Esophagus (tissue), 2 donors: ENCODE measurements around the gene SCAMP3. TPM values are rescaled to one million over a fixed set of nuclear protein-coding genes. Genes with fewer than 3 reads are reported as not detected.
"Not testable (repeated sequence)": the region's sequence is repeated elsewhere in the genome, so short reads cannot be mapped to it uniquely, and the experiment has no call there.

Source experiments
- H3K27ac ChIP-seq, 2 donors: one replicate each; pipeline ENCODE4 v1.5.1; 2013; ENCODE audit warnings: low read depth in 2 of 2, mild to moderate bottlenecking in 2 of 2, inconsistent platforms in 1 of 2, low read length in 1 of 2, moderate library complexity in 1 of 2
- H3K27me3 ChIP-seq, 2 donors: one replicate each; pipeline ENCODE4 v1.6.1; 2013; ENCODE audit warnings: low read length in 2 of 2, control low read depth in 1 of 2, mild to moderate bottlenecking in 1 of 2; ENCODE audit not compliant: insufficient read depth in 2 of 2, control insufficient read depth in 1 of 2
- H3K36me3 ChIP-seq, 2 donors: one replicate each; pipeline ENCODE4 v1.6.1; 2013; ENCODE audit warnings: low read length in 1 of 2; ENCODE audit not compliant: control insufficient read depth in 2 of 2, insufficient read depth in 2 of 2
- H3K4me1 ChIP-seq, 2 donors: one replicate each; pipeline ENCODE4 v1.6.1; 2013; ENCODE audit warnings: low read length in 1 of 2; ENCODE audit not compliant: control insufficient read depth in 2 of 2, insufficient read depth in 2 of 2
- H3K4me3 ChIP-seq, 2 donors: one replicate each; pipeline ENCODE4 v1.5.1; 2013; ENCODE audit warnings: low read length in 2 of 2, mild to moderate bottlenecking in 2 of 2, low read depth in 1 of 2, moderate library complexity in 1 of 2
- H3K9me3 ChIP-seq, 2 donors: one replicate each; pipeline ENCODE4 v1.6.1; 2013; ENCODE audit warnings: mild to moderate bottlenecking in 2 of 2, low read depth in 1 of 2, low read length in 1 of 2, moderate library complexity in 1 of 2; ENCODE audit not compliant: control insufficient read depth in 2 of 2, insufficient read depth in 1 of 2
- WGBS, 2 donors: extraction: QIAGEN DNeasy Blood & Tissue Kit; methylation state at CpG; one replicate each; pipeline ENCODE4 v1.1.7; 2013; 5-methylcytosine and 5-hydroxymethylcytosine counted together
- polyA plus RNA-seq, 2 donors: library from polyadenylated mRNA; stranded (reverse); fragments of 200-250 nt; gene quantifications; one replicate each; pipeline ENCODE4 v1.2.3, GENCODE V29; 2013
- donor health status: healthy with polysubstance abuse.
- donor health status: Bipolar disorder and iron deficiency.

The SCAMP3 gene
- polyA plus RNA-seq, 2 donors = 20.2 to 47.3 TPM

DNA sequence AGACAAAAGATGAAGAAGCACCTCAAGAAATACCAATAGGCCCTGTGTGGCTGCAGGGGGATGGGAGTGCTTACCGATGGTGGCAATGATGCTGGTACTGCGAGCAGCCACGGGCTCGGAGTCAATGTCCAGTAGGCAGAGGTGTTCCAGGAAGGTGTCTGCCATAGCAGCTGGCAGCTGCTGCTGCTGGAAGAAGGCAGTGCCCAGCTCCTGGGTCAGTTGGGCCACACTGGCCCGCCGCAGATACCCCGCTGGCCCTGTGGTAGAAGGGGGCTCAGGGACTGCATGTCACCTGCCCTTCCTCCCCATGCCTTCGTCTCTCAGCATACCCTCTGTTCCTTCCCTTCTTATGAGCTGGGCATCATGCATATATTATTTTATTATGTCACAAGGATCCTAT lies 37.9 kb upstream of the SCAMP3 start:
- H3K9me3 ChIP-seq = no peaks in the 10 kb centered on the region
- H3K36me3 ChIP-seq = no peaks in the 10 kb centered on the region
- no peaks in the 10 kb centered on the region for H3K27me3 ChIP-seq
- no peak overlapping the region for H3K4me3 ChIP-seq
- H3K27ac ChIP-seq = no peak overlapping the region
- WGBS, 2 donors = 92 to 94% methylated on average over 8 of the region's 8 CpGs
- peaks cover 2 to 8% of the 10 kb centered on the region in 2 donors for H3K4me1 ChIP-seq

DNA sequence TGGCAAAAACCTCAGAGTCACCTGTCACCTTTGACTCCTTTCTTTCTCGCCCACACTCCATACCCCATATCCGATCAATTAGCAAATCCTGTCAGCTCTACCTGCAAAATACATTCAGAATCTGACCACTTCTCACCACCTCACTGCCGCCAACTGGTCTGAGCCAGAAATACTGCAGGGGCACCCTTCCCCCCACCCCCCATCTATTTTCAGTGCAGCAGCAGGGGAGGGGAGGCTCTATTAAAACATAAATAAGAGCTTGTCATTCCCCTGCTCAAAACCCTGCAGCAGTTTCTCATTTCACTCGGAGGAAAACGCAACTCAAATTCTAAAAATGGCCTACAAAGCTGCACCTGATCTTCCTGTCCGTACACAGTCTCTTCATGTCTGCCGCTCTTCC lies 35.2 kb upstream of the SCAMP3 start:
- Histone ChIP-seq H3K27ac (no peak overlapping the region), H3K4me1 (peaks cover 2 to 8% of the 10 kb centered on the region in 2 donors), H3K9me3 (no peaks in the 10 kb centered on the region), H3K27me3 (no peaks in the 10 kb centered on the region), H3K4me3 (no peak overlapping the region), H3K36me3 (no peaks in the 10 kb centered on the region)
- 77 to 82% methylated on average over 7 of the region's 7 CpGs for WGBS, 2 donors

DNA sequence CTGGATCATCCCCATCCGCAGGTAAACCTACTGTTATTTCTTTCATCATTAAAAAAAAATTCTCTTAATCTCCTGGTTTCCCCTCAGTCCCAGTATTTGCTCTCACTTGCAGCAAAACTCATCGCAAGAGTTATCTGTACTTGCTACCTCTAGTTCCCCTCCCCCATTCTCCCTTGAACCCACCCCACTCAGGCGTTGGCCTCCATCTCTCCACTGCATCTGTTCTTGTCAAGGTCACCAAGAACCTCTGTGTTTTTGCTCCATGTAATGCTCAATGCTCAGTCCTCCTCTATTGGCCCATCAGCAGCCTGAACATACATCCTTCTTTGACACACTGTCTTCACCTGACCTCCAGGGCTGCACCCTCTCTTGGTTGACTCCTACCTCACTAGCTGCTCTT lies 34.5 kb upstream of the SCAMP3 start:
- H3K27ac ChIP-seq = no peak overlapping the region
- no peaks in the 10 kb centered on the region for H3K9me3 ChIP-seq
- no peak overlapping the region for H3K4me3 ChIP-seq
- no peaks in the 10 kb centered on the region for H3K27me3 ChIP-seq
- WGBS, 2 donors = 86 to 89% methylated on average over 3 of the region's 3 CpGs
- H3K4me1 ChIP-seq = peaks cover 2 to 8% of the 10 kb centered on the region in 2 donors
- no peaks in the 10 kb centered on the region for H3K36me3 ChIP-seq

DNA sequence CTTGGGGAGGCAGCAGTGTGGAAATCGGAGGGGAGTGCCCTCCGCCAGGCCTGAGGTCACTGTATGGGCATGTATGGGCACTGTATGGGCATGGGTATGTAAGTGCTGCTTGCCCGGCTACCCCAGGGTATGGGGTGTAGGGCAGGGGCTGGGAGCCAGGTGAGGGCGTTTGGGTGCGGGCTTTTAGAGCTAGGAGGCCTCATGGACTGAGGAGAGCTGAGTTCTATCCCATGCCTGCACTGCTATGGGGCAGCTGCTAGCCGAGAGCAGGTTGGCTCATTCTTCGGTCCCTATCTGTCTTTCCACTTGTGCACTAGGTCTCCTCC lies 33.7 kb upstream of the SCAMP3 start:
- Histone ChIP-seq H3K27ac (no peak overlapping the region), H3K4me3 (no peak overlapping the region), H3K27me3 (no peaks in the 10 kb centered on the region), H3K4me1 (peaks cover 2 to 8% of the 10 kb centered on the region in 2 donors), H3K9me3 (no peaks in the 10 kb centered on the region), H3K36me3 (no peaks in the 10 kb centered on the region)
- WGBS, 2 donors = 63 to 80% methylated on average over 7 of the region's 7 CpGs

DNA sequence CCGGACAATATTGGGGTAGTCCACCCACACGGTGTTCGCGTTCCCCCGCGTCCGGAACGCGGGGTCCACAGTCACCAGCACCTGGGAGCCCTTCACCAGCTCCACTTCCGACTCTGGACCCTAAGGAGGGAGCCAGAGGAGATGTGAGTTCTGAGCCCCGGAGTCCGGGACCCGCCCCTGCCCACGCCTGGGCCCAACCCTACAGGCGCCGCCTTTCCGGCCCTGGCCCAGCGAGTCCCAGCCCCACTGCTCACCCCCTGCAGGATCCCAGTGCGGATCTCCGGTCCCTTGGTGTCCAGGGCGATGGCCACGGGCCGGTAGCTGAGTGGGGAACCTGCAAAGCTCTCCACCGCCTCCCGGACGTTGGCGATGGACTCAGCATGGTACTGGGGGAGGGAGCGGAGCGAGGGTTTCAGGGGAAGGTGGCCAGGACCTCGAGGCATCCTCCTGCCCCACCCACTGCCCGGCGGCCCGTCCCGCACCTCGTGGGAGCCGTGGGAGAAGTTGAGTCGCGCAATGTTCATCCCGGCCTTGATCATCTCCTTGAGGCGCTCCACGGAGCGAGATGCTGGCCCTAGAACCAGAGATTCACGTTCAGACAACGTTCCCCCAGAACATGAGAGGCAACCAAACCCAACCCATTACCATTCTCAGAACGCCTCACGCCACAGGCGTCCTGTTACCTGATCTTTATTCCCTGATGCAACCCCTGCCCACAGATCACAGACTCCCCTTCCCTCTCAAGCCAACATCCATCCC lies 33.2 kb upstream of the SCAMP3 start:
- Histone ChIP-seq H3K4me1 (peaks cover 2 to 8% of the 10 kb centered on the region in 2 donors), H3K4me3 (peak overlapping the region in 1 of 2 donors; percentile 17), H3K27me3 (no peaks in the 10 kb centered on the region), H3K9me3 (no peaks in the 10 kb centered on the region), H3K27ac (no peak overlapping the region), H3K36me3 (no peaks in the 10 kb centered on the region)
- WGBS, 2 donors = 13 to 21% methylated on average over 47 of the region's 47 CpGs

DNA sequence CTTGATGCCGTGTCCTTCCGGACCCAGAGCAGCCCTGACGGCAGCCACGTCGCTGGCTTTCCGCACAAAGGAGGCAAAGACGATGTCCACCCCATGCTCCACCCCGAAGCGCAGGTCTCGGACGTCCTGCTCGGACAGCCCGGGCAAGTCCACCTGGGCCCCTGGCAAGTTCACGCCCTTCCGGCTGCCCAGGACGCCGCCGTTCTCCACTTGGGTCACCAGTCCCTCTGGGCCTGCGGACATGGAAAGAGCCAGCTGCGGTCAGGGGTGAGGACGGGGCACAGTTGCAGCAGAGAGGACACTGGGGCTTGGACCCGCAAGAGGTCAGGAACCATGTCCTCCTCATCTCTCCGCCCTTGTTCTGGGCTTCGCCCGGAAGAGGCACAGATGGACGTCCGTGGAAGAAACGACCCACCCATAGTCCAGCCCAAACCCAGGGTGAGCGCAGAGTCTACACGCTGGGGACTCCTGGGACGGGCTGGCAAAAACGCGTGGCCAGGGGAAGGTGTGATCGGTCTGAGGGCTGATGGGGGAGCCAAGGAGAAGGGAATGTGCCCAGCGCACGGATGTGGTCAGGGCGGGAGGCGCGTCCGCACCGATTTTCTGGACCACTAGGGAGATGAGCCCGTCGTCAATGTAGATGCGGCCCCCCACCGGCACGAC lies 32.5 kb upstream of the SCAMP3 start:
- H3K4me3 ChIP-seq = no peak overlapping the region
- no peaks in the 10 kb centered on the region for H3K36me3 ChIP-seq
- H3K4me1 ChIP-seq = peaks cover 2 to 8% of the 10 kb centered on the region in 2 donors
- 37 to 50% methylated on average over 46 of the region's 46 CpGs for WGBS, 2 donors
- no peaks in the 10 kb centered on the region for H3K27me3 ChIP-seq
- H3K9me3 ChIP-seq = no peaks in the 10 kb centered on the region
- no peak overlapping the region for H3K27ac ChIP-seq

DNA sequence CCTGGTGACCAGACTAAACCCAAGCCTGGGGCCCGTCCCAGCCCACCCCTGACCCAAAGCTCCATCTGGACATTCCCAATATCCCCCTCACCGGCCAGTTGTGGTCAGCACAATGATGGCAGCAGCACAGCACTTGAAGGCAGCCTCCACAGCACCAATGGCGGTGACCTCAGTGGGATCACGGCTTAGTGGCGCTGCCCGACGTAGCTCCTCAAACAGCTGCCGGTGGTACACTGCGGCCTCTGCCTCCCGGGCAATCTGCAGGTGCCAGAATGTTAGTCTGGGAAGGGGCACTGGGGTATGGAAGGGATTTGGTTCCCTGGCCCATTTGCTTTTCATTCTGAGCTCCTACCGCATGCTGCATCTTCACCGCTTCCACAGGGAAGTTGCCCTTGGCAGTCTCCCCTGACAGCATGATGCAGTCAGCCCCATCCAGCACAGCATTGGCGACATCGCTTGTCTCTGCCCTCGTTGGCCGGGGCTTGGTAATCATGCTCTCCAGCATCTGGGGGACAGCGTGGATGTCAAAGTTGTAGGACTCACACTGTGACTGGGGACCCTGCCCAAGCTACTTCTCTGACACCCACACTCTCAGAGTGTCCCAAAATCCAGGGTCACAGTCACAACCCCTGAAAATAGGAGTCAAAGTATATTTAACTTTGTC lies 31.1 kb upstream of the SCAMP3 start:
- Histone ChIP-seq H3K4me1 (peaks cover 2 to 8% of the 10 kb centered on the region in 2 donors), H3K27me3 (no peaks in the 10 kb centered on the region), H3K27ac (no peak overlapping the region), H3K36me3 (peaks cover 0 to 2% of the 10 kb centered on the region in 2 donors), H3K9me3 (no peaks in the 10 kb centered on the region), H3K4me3 (no peak overlapping the region)
- WGBS, 2 donors = 87 to 88% methylated on average over 17 of the region's 17 CpGs

DNA sequence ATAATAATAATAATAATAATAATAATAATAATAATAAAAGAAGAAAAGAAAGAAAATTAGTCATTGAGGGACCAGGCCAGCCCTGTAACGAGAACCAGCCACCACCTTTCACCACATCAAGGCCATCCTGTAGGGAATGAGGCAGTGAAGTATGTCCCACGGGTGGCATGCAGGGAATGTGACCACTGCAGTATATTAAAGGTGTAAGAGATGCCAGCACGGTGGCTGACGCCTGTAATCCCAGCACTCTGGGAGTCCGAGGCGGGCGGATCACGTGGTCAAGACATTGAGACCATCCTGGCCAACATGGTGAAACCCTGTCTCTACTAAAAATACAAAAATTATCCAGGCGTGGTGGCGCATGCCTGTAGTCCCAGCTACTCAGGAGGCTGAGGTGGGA lies 28.8 kb upstream of the SCAMP3 start:
- not testable (repeated sequence) for H3K4me1 ChIP-seq, H3K27me3 ChIP-seq, H3K9me3 ChIP-seq, H3K36me3 ChIP-seq, H3K4me3 ChIP-seq, H3K27ac ChIP-seq
- WGBS, 2 donors = 85 to 88% methylated on average over 10 of the region's 10 CpGs

DNA sequence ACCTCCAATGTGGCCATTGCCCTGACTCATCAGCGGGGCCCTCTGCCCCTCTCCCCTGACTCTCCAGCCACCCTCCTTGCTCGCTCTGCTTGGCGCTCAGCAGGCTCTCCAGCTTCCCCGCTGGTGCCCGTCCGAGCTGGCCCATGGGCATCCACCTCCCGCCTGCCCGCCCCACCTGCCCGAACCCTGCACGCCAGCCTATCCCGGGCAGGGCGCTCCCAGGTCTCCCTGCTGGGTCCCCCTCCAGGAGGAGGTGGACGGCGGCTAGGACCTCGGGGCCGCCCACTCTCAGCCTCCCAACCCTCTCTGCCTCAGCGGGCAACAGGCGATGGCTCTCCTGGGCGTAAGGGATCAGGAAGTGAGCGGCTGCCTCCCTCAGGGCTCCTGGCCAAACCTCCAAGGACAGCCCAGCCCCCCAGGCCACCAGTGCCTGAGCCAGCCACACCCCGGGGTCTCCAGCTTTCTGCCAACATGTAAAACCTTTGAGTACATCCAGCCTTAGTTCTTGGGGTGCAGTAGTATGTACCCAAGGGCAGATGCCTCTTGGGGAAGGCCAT lies 25.9 kb upstream of the SCAMP3 start:
- H3K9me3 ChIP-seq = no peaks in the 10 kb centered on the region
- H3K4me3 ChIP-seq = no peak overlapping the region
- H3K4me1 ChIP-seq = no peaks in the 10 kb centered on the region
- H3K36me3 ChIP-seq = peaks cover 2 to 15% of the 10 kb centered on the region in 2 donors
- H3K27me3 ChIP-seq = no peaks in the 10 kb centered on the region
- no peak overlapping the region for H3K27ac ChIP-seq
- 94 to 95% methylated on average over 21 of the region's 21 CpGs for WGBS, 2 donors
